Neural progenitor cell (in vitro differentiated cells): ENCODE data around the gene GRIN2A.

Experiments used
- CTCF ChIP-seq: fragments of 200-600 bp; sonication (generic); IDR thresholded peaks from 2 replicates; pipeline ENCODE4 v1.5.1; 2017; ENCODE audit warnings: antibody characterized with exemption, mild to moderate bottlenecking
- EZH2 ChIP-seq: fragments of 200-600 bp; sonication (generic); IDR thresholded peaks from 2 replicates; pipeline ENCODE4 v1.6.1; 2017; ENCODE audit warnings: antibody characterized with exemption, mild to moderate bottlenecking, moderate library complexity
- EZH2phosphoT487 ChIP-seq: fragments of 200-600 bp; sonication (generic); IDR thresholded peaks from 2 replicates; pipeline ENCODE4 v1.6.1; 2017; ENCODE audit warnings: antibody characterized with exemption

- no peak for TF ChIP-seq CTCF
- TF ChIP-seq EZH2phosphoT487 = no peak
- TF ChIP-seq EZH2 = no peak
These were observed 388.6 kb downstream of the GRIN2A start for GRCh38 chr16:9793623-9794022.
